Measurements from ENCODE around the gene MBTPS1. TPM values are rescaled to one million over a fixed set of nuclear protein-coding genes. Genes with fewer than 3 reads are reported as not detected.

Gene MBTPS1
- polyA plus RNA-seq, 1 donor from 2014 or later, result 66.9 TPM

DNA sequence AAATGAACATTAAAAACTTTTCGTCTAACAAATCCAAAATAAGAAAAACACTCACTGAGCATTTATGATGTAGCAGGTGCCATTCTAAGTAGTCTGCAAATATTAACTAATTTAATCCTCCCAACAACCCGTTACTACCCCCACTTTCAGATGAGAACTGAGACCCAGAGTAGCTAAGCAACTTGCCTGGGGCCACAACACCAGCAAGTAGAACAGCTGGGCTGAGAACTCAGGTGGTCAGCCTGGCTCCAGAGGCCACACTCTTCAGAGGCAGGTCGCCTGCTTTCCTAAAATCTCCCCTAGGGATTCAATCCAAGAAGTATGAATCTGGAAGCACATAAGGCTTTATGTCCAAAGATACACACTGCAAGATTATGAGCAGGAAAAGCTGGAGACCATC lies 6.2 kb downstream of the MBTPS1 start:
- no peaks in the 10 kb centered on the region for H3K9me2 ChIP-seq (ENCODE audit: insufficient read depth, low read length)
- no peak overlapping the region for H3K4me2 ChIP-seq (ENCODE audit: low read length)
- TF ChIP-seq EP300 (conservative IDR thresholded peaks at IDR 0.05; ENCODE audit: poor library complexity, severe bottlenecking), result no peak
- TF ChIP-seq MXI1 (conservative IDR thresholded peaks at IDR 0.05; ENCODE audit: poor library complexity, severe bottlenecking), result no peak
- TF ChIP-seq, protein P1, sequence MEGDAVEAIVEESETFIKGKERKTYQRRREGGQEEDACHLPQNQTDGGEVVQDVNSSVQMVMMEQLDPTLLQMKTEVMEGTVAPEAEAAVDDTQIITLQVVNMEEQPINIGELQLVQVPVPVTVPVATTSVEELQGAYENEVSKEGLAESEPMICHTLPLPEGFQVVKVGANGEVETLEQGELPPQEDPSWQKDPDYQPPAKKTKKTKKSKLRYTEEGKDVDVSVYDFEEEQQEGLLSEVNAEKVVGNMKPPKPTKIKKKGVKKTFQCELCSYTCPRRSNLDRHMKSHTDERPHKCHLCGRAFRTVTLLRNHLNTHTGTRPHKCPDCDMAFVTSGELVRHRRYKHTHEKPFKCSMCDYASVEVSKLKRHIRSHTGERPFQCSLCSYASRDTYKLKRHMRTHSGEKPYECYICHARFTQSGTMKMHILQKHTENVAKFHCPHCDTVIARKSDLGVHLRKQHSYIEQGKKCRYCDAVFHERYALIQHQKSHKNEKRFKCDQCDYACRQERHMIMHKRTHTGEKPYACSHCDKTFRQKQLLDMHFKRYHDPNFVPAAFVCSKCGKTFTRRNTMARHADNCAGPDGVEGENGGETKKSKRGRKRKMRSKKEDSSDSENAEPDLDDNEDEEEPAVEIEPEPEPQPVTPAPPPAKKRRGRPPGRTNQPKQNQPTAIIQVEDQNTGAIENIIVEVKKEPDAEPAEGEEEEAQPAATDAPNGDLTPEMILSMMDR (IDR thresholded peaks at IDR 0.05; ENCODE audit: poor library complexity, severe bottlenecking), result no peak
- TF ChIP-seq RAD21 (conservative IDR thresholded peaks at IDR 0.05), result no peak
- TF ChIP-seq EZH2 (IDR thresholded peaks at IDR 0.05; ENCODE audit: borderline replicate concordance, insufficient read depth, low read length, poor library complexity, severe bottlenecking), result no peak
- no peak for TF ChIP-seq TAF1 (IDR thresholded peaks at IDR 0.05; ENCODE audit: low read depth)
- TF ChIP-seq, protein P2, sequence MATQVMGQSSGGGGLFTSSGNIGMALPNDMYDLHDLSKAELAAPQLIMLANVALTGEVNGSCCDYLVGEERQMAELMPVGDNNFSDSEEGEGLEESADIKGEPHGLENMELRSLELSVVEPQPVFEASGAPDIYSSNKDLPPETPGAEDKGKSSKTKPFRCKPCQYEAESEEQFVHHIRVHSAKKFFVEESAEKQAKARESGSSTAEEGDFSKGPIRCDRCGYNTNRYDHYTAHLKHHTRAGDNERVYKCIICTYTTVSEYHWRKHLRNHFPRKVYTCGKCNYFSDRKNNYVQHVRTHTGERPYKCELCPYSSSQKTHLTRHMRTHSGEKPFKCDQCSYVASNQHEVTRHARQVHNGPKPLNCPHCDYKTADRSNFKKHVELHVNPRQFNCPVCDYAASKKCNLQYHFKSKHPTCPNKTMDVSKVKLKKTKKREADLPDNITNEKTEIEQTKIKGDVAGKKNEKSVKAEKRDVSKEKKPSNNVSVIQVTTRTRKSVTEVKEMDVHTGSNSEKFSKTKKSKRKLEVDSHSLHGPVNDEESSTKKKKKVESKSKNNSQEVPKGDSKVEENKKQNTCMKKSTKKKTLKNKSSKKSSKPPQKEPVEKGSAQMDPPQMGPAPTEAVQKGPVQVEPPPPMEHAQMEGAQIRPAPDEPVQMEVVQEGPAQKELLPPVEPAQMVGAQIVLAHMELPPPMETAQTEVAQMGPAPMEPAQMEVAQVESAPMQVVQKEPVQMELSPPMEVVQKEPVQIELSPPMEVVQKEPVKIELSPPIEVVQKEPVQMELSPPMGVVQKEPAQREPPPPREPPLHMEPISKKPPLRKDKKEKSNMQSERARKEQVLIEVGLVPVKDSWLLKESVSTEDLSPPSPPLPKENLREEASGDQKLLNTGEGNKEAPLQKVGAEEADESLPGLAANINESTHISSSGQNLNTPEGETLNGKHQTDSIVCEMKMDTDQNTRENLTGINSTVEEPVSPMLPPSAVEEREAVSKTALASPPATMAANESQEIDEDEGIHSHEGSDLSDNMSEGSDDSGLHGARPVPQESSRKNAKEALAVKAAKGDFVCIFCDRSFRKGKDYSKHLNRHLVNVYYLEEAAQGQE (IDR thresholded peaks at IDR 0.05; ENCODE audit: borderline replicate concordance), result no peak
- no peak for TF ChIP-seq SMC3 (conservative IDR thresholded peaks at IDR 0.05; ENCODE audit: poor library complexity)
- TF ChIP-seq POLR2AphosphoS5 (IDR thresholded peaks at IDR 0.05), result no peak
- no peaks in the 10 kb centered on the region for H4K20me1 ChIP-seq (ENCODE audit: insufficient read depth)
- H3K79me2 ChIP-seq (replicated peaks; ENCODE audit: insufficient read depth, low read length), result peaks cover 62% of the 10 kb centered on the region
- H3F3A ChIP-seq (ENCODE audit: insufficient read depth, low read length, poor library complexity, severe bottlenecking), result no peaks in the 10 kb centered on the region
- H2AFZ ChIP-seq (ENCODE audit: low read depth, low read length), result no peak overlapping the region
- H3K9me3 ChIP-seq (ENCODE audit: low read length), result no peaks in the 10 kb centered on the region
- no peaks in the 10 kb centered on the region for H3K27me3 ChIP-seq (ENCODE audit: insufficient read depth, low read depth, low read length)
- no peak overlapping the region for H3K4me3 ChIP-seq (ENCODE audit: low read length)
- H3K27ac ChIP-seq (ENCODE audit: low read length), result no peak overlapping the region
- no peak overlapping the region for H3K9ac ChIP-seq (ENCODE audit: low read length)
- no peaks in the 10 kb centered on the region for H3K36me3 ChIP-seq (ENCODE audit: insufficient read depth, low read length)

DNA sequence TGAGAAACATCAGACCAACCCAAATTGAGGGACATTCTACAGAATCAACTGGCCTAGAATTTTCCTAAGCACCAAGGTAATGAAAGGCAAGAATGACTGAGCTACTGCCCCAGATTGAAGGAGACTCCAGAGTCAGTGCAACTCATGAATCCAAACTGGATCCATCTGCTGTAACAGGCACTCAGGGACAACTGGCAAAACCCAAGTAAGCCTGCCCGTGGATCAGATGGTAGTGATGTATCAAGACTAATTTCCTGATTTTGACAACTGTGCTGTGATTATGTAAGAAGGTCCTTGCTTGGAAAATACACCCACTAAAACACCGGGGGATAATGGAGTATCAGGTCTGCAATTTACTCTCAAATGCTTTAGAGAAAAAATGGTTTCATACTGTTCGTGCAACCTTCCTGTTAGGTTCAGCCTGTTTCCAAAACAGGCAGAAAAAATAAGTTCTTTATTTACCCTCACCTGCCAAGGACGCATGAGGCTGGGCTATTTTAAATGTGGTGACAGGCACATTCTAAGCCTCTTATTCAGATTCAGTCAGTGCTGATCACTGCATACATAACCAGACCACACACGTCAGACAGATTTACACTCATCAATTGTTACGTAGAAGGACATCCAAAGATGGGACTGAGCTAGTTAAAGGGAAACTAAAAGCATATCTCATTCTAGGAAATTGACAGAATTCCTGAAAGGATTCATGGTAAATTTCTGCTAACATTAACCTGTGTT lies 7.0 kb downstream of the MBTPS1 start:
- no peak overlapping the region for H3K27ac ChIP-seq (ENCODE audit: low read length)
- H3K4me3 ChIP-seq (ENCODE audit: low read length), result peak overlapping the region; percentile 5

More for the DNA sequence above, 7.0 kb downstream of the MBTPS1 start:
- no peaks in the 10 kb centered on the region for H3K9me3 ChIP-seq (ENCODE audit: low read length)
- no peaks in the 10 kb centered on the region for H3K9me2 ChIP-seq (ENCODE audit: insufficient read depth, low read length)
- H3K79me2 ChIP-seq (replicated peaks; ENCODE audit: insufficient read depth, low read length), result peaks cover 63% of the 10 kb centered on the region
- no peak for TF ChIP-seq POLR2AphosphoS5 (IDR thresholded peaks at IDR 0.05)
- TF ChIP-seq, protein P2 (IDR thresholded peaks at IDR 0.05; ENCODE audit: borderline replicate concordance), result no peak
- no peak for TF ChIP-seq MXI1 (conservative IDR thresholded peaks at IDR 0.05; ENCODE audit: poor library complexity, severe bottlenecking)
- TF ChIP-seq SMC3 (conservative IDR thresholded peaks at IDR 0.05; ENCODE audit: poor library complexity), result no peak
- TF ChIP-seq EZH2 (IDR thresholded peaks at IDR 0.05; ENCODE audit: borderline replicate concordance, insufficient read depth, low read length, poor library complexity, severe bottlenecking), result no peak
- no peaks in the 10 kb centered on the region for H3K27me3 ChIP-seq (ENCODE audit: insufficient read depth, low read depth, low read length)
- no peak overlapping the region for H2AFZ ChIP-seq (ENCODE audit: low read depth, low read length)
- peak overlapping the region; percentile 44 for H3K4me2 ChIP-seq (ENCODE audit: low read length)
- H4K20me1 ChIP-seq (ENCODE audit: insufficient read depth), result no peaks in the 10 kb centered on the region
- H3K9ac ChIP-seq (ENCODE audit: low read length), result no peak overlapping the region
- H3F3A ChIP-seq (ENCODE audit: insufficient read depth, low read length, poor library complexity, severe bottlenecking), result no peaks in the 10 kb centered on the region
- H3K36me3 ChIP-seq (ENCODE audit: insufficient read depth, low read length), result no peaks in the 10 kb centered on the region

Measured in neural cell (in vitro differentiated cells).